Hepatic stellate cell (primary cell): ENCODE data around the gene OTOG.

Experiments
- DNase-seq: peaks from one replicate; pipeline ENCODE4 v3.0.0; 2011; ENCODE audit warnings: low spot score

Gene OTOG

GRCh38 chr11:17561526-17561925, 14.5 kb downstream of the OTOG start:
- no peak for DNase-seq

DNA sequence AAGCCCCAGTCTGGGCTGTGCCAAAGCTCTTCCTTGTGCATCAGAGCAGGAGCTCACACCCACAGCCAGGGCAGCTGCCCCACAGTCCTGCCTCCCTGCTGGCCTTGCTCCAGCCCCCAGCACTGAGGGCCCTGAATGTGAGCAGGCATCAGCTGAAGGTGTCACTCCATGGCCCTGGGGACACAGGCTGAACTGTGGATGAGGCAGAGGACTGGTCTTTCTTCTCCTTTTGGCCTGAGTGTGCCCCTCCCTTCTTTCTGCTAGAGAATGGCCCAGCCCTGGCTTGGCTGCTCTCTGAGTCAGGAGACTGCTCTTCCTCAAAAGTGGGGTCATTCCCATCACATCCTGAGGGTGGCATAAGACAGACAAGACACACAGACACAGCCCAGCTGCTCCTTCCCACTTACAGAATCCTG, 16.2 kb downstream of the OTOG start:
- DNase-seq, result no peak

- no peak for DNase-seq
Observed at GRCh38 chr11:17563961-17564686, 17.1 kb downstream of the OTOG start.

DNA sequence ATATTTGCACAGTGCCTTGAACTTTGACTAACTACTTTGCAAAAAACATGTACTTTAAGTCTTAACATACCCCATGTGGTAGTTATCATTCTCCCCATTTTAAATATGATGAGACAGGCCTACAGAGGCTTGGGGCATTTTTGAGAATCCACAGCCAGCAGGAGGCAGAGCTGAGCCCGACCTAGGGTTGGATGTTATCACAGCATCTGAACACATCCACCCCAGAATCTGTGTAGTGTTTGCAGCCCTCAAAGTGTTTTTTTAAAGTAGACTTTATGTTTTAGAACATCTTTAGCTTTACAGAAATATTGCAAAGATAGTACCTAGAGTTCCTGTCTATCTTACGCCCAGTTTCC, 17.6 kb downstream of the OTOG start:
- DNase-seq, result no peak

DNA sequence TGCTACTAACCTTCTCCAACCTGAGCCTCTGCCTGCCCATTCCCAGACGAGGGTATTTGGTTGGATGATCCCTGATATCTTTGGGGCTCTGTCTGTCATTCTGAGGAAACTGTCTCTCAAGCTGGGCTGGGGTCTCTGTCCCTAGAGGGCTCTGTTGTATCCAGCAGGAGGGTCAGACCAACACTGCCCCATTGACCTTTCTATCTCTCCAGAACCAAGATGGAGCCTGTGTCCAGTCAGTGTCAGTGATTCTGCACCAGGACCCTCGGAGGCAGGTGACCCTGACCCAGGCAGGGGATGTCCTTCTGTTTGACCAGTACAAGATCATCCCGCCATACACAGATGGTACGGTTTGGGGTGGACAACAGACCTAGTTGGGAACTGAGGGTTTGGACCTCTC, 21.9 kb downstream of the OTOG start:
- DNase-seq, result no peak

GRCh38 chr11:17570034-17570433, 23.0 kb downstream of the OTOG start:
- DNase-seq, result no peak

DNA sequence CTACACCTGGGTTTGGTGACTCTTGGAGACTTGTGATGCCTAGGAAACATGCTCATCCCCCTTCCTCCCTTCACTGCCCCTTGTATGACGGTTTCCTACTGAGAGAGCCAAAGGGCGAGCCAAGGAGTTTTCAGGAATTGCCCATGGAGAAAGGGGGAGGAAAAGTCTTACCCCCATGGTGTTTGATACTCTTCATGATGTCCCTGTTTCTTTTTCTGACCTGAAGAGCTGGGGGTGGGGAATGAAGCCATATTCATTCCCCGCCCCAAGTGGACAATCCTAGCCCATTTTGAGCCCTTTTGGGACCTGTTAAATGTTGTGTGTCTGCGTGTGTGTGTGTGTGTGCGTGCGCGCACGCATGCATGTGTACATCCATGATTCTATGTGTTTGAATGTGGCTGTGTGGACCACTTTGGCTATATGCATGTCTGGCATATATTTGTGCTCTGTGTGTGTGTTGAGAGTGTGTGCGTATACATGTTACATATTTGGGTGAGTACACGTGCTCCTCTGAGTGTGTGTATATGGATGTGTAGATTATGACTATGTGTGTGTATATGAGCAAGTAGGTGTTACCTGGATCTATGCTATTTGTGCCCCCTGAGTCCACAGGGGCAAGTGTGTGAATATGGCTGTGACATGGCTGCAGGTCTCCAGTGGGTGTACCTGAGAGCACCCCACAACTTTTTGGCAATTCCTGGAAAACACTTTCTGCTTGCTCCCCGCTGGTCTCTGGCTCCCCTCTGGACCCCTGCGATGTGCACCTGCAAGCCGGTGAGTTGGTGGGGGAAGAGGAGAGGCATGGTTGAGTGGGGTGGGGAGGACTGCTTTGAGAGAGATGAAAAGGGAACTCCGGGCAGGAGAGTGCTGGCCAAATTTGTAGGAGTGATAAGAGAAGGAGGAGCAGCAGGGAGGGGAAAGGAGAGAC, 24.6 kb downstream of the OTOG start:
- DNase-seq, result no peak

DNA sequence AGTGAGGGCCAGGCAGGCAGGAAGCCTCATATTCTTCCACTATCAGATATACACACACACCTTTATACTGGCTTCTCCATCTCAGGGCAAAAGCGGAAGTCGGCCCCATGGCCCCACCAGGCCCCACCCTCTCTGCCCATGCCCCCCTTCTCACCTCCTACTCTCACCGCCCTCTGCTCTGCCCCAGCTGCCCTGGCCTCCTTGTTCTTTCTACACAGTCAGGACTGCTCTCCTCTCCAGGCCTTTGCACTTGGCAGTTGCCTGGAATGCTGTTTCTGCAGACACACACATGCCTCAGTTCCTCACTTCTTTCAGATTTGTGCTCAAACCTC, 25.3 kb downstream of the OTOG start:
- no peak for DNase-seq

- DNase-seq, result no peak
Observed at GRCh38 chr11:17572791-17573460, 25.9 kb downstream of the OTOG start.

- DNase-seq, result no peak
Observed at GRCh38 chr11:17573526-17573925, 26.5 kb downstream of the OTOG start.

- no peak for DNase-seq
Observed at GRCh38 chr11:17574141-17575091, 27.4 kb downstream of the OTOG start.

- no peak for DNase-seq
Observed at GRCh38 chr11:17575431-17576425, 28.7 kb downstream of the OTOG start.

GRCh38 chr11:17578296-17578695, 31.2 kb downstream of the OTOG start:
- no peak for DNase-seq

DNA sequence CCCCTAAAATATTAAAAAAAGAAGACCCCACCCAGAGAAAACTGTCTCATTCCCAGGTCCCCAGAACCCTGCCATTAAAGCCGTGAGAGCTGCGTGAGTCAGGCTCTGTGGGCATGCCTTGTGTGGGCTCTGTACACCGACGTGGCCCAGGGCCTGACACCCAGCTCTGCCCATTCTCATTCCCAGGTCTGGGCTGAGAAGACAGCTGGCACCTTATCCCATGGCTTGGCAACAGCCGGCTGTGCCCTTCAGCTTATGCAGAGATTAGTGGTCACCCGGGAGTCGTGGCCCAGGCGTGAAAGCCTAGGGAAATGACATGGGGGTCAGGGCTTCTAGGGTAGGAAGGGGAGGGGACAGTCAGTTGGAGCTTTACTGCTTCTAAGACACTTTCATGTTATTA, 31.9 kb downstream of the OTOG start:
- no peak for DNase-seq

GRCh38 chr11:17579451-17579850, 32.4 kb downstream of the OTOG start:
- no peak for DNase-seq

DNA sequence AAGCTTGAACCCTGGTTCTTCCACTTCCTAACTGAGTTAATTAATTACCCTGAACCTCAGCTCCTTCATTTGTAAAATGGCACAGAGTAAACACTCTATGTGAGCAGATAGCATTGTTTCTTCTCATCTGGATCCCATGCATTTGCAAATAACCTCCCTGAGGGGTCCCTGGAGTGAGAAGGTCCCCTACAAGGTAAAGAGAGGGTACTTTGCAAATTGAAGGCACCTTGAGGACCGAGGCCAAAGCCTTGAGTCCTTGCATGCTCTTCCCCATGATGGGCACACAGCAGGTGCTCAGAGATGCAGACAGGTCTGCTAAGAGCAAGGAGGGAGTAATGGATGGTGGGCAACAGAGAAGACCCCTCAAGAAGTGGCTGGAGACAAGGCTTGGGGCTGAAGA, 33.2 kb downstream of the OTOG start:
- no peak for DNase-seq

- DNase-seq, result no peak
Observed at GRCh38 chr11:17581036-17581731, 34.1 kb downstream of the OTOG start.

GRCh38 chr11:17581732-17582053, 34.6 kb downstream of the OTOG start:
- DNase-seq, result no peak

GRCh38 chr11:17585911-17586695, 39.0 kb downstream of the OTOG start:
- DNase-seq, result no peak
